HG03097 (cell line): ENCODE results near the gene SLC29A2.
"Not testable (repeated sequence)": the region's sequence is repeated elsewhere in the genome, so short reads cannot be mapped to it uniquely, and the experiment has no call there.

Experiments
- ATAC-seq: cut with Tn5 transposase; IDR thresholded peaks from one replicate; pipeline ENCODE4 v1.9.1; 2021; ENCODE audit not compliant: unreplicated experiment, low FRiP score

The SLC29A2 gene

DNA sequence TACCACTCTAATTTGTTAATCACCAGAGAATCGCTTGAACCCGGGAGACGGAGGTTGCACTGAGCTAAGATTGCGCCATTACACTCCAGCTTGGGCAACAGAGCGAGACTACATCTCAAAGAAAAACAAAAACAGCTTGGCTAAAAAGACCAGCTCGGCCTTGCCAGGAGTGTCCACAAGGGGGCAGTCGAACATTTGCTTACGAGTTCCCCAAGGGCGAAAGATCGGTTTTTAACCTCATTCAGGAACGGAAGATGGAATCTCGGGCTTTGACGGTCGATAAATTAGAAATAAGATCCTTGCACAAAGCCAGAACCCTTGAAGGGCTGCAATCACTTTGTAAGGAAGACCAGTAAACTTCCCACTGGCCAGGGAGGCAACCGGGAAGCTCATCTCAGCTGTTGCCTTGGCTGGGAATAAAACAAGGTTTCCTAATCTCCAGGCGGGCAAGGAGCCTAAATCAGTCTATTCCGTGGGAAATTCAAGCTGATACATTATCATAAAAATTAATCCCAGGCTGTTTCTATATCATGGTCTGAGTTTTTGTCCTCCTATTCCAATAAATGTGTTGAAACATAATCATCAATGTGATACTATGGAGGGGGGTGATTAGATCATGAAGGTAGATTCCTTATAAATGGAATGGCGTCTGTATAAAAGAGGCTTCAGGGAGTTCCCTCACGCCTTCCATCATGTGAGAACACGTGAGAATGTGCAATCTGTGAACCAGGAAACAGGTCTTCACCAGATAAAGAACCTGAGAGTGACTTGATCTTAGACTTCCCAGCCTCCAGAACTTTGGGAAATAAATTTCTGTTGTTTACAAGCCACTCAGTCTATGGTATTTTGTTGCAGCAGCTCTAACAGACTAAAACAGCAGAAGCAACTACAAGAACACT, 14.9 kb upstream of the SLC29A2 start:
- ATAC-seq: no peak

DNA sequence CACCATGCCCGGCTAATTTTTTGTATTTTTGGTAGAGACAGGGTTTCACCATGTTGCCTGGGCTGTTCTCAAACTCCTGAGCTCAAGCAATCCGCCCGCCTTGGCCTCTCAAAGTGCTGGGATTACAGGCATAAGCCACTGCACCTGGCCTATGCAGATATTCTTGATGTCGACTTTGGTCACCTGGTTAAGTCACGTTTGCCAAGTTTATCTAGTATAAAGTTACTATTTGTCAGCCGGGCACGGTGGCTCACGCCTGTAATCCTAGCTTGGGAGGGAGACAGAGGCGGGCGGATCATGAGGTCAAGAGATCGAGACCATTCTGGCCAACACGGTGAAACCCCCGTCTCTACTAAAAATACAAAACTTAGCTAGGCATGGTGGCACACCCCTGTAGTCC, 12.8 kb upstream of the SLC29A2 start:
- ATAC-seq: not testable (repeated sequence)

DNA sequence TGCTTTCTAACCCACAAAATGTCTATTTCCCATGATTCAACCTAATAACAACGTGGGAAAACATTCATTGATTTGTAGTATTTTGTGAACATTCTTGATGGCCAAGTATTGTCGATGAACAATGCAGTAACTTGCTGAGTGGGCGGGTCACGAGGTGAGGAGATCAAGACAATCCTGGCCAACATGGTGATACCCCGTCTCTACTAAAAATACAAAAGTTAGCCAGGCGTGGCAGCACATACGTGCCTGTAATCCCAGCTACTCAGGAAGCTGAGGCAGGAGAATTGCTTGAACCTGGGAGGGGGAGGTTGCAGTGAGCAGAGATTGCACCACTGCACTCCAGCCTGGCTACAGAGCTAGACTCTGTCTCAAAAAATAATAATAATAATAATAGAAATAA, 8.7 kb upstream of the SLC29A2 start:
- not testable (repeated sequence) for ATAC-seq

DNA sequence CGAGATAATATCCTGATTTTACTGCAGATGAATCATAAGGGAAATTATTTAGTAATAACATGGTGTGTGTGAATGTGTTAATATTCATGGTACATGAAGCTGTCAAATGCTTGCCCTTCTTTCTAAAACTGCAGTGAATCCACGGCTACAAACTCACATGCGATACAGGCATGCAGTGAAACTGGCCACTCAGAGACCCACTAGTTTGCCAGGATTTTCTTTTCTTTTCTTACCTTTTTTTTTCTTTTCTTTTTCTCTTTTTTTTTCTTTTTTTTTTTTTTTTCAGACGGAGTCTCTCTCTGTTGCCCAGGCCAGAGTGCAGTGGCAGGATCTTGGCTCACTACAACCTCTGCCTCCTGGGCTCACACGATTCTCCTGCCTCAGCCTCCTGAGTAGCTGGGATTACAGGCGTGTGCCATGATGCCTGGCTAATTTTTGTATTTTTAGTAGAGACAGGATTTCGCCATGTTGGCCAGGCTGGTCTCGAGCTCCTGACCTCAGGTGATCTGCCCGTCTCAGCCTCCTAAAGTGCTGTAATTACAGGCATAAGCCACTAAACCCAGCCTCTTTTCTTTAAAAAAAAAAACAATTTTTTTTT, 2.2 kb upstream of the SLC29A2 start:
- not testable (repeated sequence) for ATAC-seq

DNA sequence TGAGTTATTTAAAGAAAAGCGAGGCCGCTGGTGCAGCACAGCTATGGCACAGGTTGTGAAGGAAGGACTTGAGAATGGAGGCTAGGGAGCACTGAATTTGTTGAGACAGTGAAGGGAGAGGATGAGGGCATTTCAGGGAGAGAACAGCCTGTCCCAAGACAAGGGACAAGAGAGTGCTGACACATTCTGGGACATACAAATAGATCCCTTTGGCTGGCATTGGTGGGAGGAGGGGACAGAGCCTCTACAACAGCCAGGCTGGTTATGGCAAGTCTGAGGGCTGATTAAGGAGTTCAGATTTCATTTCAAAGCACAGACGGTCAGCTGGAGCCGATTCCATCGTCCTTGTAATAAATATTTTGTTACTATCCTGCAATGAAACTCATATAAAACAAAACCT, 1.7 kb upstream of the SLC29A2 start:
- no peak for ATAC-seq

DNA sequence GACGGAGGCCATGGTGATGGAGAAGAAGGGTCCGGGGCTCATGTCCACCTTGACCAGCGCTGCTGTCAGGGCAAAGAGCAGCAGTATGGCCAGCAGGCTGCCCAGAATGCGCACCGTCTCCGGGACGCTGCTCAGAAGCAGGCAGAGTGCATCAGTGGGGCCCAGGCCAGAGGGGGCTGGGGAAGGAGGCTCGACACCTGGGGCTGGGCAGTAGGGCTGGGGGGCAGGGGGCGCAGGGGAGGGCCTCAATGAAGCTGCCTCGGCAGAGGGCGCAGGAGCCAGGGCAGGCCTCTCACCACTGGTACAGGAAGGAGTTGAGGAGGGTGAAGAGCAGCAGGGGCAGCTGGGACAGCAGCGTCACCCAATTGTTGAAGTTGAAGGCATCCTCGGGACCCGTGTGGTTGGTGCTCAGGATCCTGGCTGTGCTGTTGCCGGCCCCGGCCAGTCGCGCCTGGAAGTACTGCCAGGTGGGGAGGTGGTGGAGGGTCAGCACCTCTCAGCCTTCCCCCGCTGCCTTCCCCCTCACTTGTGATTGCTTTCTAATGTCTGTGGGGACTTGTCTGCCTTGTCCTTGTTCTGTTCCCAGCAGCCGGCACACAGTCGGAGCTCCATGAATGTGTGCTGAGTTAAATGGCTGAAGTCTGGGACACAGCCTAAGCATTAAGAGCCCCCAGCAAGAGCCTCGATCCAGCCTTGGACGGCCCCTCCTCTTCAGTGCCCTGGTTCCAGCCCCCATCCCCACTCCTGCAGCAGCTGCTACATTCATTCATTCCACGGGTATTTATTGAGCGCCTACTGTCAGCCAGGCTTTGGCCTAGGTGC, 2.3 kb downstream of the SLC29A2 start:
- ATAC-seq: no peak

DNA sequence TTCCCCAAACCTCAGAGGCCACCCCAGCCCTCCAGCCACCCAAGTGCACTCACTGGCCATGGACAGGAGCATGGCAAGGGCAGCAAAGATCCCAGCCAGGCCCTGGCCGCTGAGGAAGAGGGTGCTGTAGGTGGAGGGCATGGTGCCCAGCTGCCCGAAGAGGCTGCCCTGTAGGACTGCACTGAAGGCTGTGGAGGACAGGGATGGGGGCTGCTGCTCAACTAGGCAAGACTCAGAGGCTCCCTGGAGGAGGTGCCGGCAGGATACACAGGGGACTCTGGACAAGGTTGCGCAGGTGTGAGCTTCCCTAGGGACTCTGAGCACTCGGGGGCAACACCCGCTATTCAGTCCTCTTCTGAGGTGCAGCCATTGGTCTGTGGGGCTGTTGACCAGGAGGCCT, 3.1 kb downstream of the SLC29A2 start:
- no peak for ATAC-seq

DNA sequence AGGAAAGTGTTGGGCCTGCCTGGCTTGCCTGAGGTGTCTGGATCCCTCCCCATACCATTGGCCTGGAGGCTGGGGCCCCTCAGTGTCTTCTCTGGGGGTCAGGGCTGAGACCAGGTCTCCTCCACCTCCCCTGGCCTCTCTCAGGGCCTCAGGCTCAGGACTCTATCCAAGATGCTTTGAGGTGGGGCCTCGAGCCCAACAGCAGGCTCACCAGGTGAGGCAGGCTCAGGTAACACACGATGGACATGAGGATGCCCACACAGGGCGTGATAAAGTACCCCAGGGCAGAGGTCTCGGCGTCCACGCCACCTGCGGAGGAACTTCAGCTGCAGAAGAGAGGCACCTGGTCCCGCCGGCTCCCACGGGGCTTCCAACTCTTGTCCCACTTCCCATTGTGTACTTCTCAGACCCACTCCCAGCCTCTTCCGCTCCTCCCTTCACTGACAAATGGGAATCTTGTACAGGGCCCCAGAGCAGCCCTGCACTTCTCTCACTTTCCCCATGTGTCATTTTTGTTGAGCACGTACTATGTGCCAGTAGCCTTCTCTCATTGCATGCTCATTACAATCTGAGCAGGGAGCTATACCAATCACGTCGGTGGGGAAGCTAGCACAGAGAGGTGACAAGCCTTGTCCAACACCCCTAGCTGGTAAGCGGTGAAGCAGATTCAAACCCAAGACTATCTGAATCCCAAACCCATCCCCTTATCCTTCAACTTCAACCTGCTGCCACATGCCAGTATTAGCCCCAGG, 3.8 kb downstream of the SLC29A2 start:
- ATAC-seq: no peak

DNA sequence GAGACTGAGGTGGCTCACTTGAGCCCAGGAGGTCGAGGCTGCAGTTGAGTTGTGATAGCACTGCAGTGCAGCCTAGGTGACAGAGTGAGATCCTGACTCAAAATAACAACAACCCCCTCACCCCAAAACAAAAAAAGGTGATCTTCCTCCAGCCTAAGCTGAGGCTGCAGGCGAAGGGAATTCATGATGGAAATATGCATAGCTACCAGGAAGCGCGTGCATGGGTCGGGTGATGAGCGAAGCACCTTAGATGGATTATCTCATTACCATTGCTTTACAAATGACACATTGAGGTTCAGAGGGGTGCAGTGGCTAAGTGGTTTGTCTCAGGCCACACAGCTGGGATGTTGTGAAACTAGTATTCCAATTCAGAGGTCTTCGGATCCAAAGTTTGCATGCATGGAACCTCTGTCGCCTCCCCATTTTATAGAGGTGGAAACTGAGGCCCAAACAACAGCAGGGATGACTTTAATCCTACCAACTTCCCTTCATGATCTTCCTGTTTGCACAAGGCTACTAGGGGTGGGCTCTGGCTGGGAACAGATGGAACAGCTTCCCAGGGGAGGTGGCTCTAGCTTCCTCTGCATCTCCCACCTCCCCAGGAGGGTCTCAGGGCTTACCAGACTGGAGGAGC, 4.6 kb downstream of the SLC29A2 start:
- no peak for ATAC-seq

DNA sequence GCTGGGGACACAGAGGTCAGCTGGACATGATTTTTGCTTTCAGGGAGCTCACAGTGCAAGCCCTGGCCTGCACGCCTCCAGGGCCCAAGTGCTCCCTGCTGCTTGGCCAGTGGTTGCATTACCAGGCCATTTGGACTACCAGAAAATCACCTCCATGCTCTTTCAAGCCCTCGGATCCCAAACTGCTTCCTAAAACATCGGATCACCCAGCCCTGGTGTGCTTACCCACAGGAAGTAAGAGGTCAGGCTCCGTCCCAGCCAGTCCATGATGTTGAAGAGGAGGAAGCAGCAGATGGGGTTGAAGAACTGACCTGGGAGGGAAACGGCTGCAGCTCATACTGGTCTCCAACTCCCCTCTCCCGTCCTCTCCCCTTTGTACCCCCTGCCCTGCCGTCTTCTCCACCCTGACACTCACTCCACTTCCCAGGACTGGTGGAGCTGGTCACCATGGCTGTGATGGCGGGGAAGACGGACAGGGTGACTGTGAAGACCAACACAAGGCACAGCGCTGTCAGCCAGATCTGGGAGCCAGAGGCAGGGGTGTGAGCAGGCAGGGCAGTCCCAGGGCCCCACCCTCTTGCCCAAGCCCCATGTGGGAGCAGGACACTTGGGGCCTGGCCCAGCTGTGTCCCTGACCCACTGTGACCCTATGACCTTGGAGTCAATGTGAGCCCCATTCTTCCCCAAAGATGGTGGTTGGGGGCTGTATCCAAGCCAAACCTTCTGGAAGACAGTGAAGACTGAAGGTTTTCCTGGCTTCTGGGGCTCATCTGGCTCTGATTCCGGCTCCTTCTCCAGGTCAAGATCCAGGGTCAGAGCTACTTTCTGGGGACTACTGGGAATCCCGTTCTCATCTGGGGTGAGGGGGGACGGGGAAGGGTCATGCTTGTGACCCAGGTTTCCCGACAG, 5.6 kb downstream of the SLC29A2 start:
- no peak for ATAC-seq

DNA sequence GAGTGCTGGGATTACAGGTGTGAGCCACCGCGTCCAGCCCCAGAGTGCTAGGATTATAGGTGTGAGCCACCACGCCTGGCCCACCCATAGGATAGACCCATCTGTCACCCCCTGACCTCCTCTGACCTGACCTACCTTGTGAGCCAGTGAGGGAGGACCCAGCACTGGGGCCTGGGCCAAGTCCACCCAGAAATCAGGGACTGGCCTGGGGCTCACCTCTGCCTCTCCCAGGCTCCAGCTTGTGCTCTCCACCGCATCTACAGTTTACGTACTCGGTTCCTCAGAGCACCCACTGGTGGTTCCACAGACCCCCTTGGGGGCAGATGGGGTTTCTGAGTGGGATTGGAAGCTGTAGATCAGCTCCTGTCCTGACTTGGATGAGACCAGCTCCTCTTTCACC, 6.4 kb downstream of the SLC29A2 start:
- no peak for ATAC-seq

DNA sequence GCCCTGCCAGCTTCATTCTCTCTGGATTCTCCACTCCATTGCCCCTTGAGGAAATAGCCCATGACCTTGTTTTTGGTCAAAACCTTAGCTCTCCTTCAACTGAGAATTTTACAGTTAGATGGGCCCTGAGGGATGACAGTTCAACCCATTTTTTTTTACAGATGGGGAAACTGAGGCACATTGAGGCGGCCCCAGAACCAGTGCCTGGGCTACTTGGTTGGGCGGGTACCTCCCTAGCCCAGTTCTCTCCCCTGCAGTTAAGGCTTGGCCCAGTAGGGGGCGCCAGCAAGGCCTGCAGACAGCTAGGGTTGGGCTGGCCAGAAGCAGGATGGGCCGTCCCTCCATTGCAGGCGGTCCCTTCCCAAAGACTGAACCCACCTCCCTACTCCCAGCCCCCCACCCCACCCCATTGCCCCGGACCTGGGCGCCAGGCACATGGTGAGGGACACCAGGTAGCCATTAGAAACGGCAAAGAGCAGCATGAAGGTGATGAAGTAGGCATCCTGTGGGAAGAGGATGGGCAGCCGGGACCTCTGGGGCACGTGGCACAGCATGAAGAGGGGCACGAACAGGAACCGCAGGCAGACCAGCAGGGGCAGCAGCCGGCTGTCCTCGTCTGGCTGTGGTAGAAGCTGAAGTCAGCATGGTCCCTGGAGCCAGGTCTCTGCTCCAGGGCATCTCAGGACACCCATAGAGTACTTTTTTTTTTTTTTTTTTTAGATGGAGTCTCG, 7.6 kb downstream of the SLC29A2 start:
- ATAC-seq: no peak

DNA sequence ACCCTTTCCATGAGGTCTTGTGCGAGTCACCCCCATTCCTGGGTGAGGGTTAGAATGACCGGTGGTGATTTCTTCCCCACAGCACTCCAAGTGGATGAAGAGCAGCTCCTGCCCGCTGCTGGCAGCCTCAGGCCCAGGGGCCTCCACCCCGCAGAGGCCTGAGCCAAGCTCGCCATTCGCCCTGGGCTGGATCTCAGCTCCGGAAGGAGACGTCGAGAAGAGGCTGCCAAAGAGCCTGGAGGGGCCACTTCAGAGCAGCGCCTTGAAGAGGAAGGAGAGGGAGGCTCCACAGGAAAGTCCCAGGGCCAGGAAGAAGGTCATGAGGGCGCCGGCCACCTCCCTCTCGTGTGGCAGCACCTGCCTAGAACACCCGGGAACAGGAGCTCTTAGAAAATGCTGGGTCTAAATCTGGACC, 8.4 kb downstream of the SLC29A2 start:
- no peak for ATAC-seq

DNA sequence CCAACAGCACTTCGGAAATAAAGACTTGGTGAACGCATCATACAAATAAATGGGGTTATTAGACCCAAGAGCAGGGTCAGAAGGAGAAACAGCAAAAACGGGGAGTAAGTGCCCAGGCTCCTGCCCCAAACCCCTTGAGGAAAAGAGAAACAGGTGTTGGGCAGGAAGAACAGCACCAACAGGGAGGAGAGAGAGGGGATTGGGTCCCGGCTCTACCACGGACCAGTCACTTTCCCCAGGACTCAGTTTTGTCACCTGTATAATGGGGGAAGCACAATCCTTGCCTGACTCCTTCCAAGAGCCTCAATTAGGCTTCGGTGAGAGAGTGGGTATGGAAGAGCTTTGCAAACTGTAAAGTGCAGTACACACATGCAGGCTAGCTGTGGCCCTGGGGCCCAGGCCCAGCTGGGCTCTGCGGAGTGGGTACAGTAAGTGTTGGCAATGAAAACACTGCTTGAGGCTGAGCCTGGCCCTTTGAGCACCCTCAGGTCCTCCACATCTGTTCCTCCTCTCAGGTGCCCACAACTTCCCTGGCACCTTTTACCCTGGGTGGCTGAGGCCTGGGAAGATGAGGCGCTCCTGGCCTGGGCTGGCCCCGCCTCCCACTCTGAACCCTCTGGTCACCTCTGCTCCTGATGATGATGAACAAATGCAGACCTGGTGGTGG, 8.9 kb downstream of the SLC29A2 start:
- ATAC-seq: no peak

DNA sequence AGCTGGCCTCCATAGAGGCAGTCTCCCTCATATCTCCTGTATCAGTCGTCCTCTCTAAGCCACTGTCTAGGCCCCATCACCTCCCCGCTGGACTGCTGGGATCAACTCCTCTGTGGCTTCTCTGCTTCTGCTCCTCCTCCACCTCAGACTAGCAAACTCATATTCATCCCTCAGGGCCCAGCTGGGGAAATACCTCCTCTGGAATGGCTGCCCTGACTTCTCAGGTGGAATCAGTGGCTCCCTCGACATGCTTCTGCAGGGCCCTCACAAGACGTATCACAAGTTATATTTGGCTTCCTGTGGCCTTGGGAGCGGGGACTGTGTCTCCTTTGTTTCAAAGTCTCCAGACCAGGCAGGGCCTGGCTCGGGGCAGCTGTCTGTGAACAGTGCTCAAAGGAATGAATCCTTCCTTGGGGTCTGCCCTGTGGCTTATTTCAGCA, 10.0 kb downstream of the SLC29A2 start:
- ATAC-seq: no peak

DNA sequence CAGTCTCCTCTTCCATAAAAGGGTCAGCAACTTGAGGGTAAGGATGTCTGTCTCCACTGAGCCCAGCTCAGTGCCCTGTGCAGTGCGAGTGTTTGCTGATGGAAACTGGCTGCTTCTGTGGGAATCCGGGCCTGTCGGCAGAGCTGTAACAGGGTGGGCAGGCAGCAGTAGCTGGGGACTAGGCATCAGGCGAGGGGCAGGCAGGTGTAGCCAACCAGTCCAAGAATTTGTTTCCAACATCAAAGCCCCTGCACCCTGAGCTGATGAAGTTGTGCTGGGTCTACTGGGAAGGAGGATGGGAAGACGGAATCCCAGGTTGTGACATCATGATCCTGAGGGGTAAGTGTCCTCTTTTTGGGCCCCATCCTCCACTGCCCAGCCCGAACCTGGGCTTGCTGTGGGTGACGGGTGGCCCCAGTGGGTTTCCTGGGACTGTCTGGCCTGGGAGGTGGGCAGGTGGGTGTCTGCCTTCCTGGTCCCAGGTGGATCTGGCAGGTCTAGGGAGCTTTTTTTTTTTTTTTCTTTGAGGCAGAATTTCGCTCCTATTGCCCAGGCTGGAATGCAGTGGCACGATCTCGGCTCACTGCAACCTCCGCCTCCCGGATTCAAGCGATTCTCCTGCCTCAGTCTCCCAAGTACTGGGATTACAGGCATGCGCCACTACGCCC, 11.0 kb downstream of the SLC29A2 start:
- ATAC-seq: no peak

DNA sequence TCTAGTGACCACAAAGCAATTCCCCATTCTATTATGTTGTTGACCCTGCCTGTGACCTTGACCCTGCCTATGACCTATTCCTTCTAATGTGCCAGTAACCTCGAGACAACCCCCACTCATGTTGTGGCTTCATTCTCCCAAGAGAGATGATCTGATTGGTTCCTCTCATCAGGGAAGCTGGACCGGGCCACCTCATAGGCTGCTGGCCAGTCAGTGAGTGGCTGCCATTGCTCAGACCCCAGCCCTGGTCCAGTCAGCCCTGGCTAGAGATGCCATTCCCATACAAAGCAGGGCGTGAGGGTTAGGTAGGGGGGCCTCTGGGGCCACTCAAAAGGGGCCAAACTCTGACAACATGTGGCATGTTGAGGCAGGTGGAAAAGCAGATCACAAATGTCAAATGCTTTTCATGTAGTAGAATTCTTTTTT, 11.9 kb downstream of the SLC29A2 start:
- no peak for ATAC-seq
